ENCODE measurements around the gene CBLN3. TPM values are rescaled to one million over a fixed set of nuclear protein-coding genes. Genes with fewer than 3 reads are reported as not detected.
A peak's percentile ranks its signal among the peaks of the same experiment; 100 is the strongest.

CBLN3 gene
- total RNA-seq, 1 donor from 2014 or later, result 1.9 TPM

- peak; percentile 63 for DNase-seq (ENCODE audit: low spot score, unreplicated experiment)
- TF ChIP-seq, protein P1, sequence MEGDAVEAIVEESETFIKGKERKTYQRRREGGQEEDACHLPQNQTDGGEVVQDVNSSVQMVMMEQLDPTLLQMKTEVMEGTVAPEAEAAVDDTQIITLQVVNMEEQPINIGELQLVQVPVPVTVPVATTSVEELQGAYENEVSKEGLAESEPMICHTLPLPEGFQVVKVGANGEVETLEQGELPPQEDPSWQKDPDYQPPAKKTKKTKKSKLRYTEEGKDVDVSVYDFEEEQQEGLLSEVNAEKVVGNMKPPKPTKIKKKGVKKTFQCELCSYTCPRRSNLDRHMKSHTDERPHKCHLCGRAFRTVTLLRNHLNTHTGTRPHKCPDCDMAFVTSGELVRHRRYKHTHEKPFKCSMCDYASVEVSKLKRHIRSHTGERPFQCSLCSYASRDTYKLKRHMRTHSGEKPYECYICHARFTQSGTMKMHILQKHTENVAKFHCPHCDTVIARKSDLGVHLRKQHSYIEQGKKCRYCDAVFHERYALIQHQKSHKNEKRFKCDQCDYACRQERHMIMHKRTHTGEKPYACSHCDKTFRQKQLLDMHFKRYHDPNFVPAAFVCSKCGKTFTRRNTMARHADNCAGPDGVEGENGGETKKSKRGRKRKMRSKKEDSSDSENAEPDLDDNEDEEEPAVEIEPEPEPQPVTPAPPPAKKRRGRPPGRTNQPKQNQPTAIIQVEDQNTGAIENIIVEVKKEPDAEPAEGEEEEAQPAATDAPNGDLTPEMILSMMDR (IDR thresholded peaks at IDR 0.05; ENCODE audit: unreplicated experiment), result no peak
- H3K4me1 Mint-ChIP-seq (ENCODE audit: low read depth), result peaks cover 29% of the 10 kb centered on the region
- peak overlapping the region; percentile 93 for H3K27ac Mint-ChIP-seq
- no peaks in the 10 kb centered on the region for H3K9me3 Mint-ChIP-seq (ENCODE audit: low read depth)
- H3K27me3 Mint-ChIP-seq, result no peaks in the 10 kb centered on the region
- peak overlapping the region; percentile 83 for H3K4me3 Mint-ChIP-seq (ENCODE audit: low read depth)
- peaks cover 7% of the 10 kb centered on the region for H3K36me3 Mint-ChIP-seq (ENCODE audit: insufficient read depth)
These were observed 744 bp upstream of the CBLN3 start for GRCh38 chr14:24430143-24430681.

DNA sequence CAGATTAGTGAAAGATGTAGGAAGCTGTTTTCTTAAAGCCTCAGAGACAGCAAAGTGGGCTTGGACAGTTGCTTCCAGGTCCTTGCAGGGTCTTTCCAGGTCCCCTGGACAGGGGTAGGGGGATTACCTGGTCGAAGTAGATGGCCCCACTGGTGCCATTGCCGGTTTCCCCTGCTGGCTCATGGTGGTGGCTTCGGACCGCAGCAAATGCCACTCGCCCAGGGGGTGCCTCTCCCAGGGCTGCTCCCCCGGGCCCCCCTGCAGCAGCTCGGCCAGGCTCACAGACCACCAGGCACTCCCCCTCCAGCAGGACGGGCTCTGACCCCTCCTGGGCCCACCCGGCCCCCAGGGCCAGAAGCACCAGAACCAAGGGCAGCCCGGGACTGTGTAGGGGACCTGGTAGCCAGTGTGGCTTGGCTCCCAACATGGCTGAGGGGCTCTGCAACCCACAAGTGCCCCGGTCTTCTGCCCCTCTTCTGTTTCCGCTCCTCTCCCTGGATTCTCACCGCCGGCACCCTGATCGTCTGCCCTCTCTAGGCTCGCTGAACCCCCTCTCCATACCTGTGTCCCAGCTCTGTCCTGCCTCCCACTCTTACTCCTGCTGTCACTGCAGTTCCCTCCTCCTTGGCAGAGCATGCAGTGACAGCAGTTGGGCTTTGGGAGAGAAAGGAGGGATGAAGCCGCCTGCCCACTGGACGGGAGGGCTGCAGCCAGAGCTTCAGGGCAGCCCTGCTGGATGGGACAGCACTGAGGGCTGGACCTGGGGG, 657 bp downstream of the CBLN3 start:
- Mint-ChIP-seq H3K4me1 (ENCODE audit: low read depth) (peaks cover 22% of the 10 kb centered on the region), H3K27ac (no peak overlapping the region), H3K4me3 (ENCODE audit: low read depth) (peak overlapping the region; percentile 73), H3K36me3 (ENCODE audit: insufficient read depth) (peaks cover 7% of the 10 kb centered on the region), H3K9me3 (ENCODE audit: low read depth) (no peaks in the 10 kb centered on the region), H3K27me3 (no peaks in the 10 kb centered on the region)
- TF ChIP-seq, protein P1 (IDR thresholded peaks at IDR 0.05; ENCODE audit: unreplicated experiment), result no peak
- DNase-seq (ENCODE audit: low spot score, unreplicated experiment), result no peak

DNA sequence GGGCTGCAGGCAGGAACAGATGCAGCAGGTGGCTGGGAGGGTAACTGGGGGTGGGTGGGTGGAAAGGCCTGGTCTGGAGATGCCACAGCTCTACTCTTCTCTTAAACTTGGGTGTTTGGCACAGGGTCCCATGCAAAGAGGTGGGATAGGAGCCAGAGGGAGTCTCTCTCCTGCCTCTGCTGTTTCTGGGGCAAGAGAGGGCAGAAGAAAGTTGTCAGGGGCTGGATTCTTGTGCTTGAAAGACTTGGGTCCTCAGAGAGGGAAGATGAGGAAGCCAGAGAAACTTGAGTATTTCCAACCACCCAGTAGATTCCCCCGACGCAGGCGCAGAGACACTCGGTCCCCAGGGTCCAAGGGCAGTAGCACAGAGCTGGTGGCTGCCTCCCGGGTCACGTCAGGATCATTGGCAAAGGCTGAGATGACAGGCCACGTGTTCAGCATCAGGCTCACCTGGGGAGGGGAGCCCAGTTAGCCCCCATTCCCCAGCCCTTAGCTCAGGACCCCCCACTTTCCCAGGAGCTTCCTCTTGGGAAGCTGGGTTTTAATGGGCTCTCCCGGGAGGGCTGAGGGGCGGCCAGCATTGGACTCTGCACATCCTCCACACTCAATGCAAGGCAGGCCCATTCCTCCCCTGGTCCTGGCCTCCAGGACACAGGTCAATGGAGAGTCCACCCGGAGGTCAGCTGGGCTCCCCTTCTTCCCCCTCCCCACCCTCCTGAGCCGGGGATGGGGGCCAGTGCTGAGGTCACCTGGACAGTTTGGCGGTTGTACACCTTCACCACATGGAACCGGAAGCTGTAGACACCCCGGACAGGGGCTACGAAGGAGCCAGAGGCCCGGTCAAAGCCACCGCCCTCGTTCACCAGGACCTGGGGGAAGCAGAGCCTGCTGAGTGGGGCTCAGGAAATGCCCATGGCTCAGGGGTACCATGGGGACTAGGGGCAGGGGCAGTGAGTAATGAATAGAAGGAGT, 1.6 kb downstream of the CBLN3 start:
- H3K27ac Mint-ChIP-seq, result peak overlapping the region; percentile 73
- no peaks in the 10 kb centered on the region for H3K9me3 Mint-ChIP-seq (ENCODE audit: low read depth)
- TF ChIP-seq, protein P1 (IDR thresholded peaks at IDR 0.05; ENCODE audit: unreplicated experiment), result no peak
- no peak for DNase-seq (ENCODE audit: low spot score, unreplicated experiment)
- H3K4me1 Mint-ChIP-seq (ENCODE audit: low read depth), result peaks cover 19% of the 10 kb centered on the region
- H3K4me3 Mint-ChIP-seq (ENCODE audit: low read depth), result peak overlapping the region; percentile 46
- peaks cover 2% of the 10 kb centered on the region for H3K36me3 Mint-ChIP-seq (ENCODE audit: insufficient read depth)
- no peaks in the 10 kb centered on the region for H3K27me3 Mint-ChIP-seq

DNA sequence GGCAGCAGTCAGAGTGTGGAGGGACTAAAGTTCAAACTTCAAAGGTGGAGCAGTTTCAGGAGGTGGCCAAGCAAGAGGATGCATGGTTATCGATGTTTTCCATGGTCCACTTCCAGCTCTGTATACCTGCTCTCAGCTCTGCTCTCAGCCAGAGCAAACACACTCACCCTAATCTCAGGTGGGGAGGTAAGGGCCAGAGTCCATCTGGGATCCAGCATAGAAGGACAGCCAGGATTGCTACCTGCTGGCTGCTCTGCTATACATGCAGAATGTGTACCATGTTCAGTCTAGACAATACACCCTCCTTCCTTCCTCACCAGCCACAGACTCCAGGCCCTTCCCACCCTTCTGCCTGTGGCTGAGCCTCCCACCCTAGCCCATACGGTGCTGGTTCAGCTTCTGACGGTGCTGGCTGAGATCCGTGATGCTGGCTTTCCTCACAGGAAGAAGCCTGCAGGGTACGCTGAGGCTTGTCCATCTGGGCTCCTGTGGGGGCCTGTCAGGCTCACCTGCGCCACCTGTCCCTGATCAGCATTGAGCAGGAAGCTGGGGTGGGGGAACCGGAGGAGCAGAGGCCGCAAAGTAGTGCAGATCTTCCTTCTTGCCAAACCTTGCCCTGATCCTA, 2.4 kb downstream of the CBLN3 start:
- peaks cover 18% of the 10 kb centered on the region for H3K4me1 Mint-ChIP-seq (ENCODE audit: low read depth)
- peak overlapping the region; percentile 9 for H3K4me3 Mint-ChIP-seq (ENCODE audit: low read depth)
- peak overlapping the region; percentile 93 for H3K27ac Mint-ChIP-seq
- TF ChIP-seq, protein P1 (IDR thresholded peaks at IDR 0.05; ENCODE audit: unreplicated experiment), result no peak
- no peaks in the 10 kb centered on the region for H3K27me3 Mint-ChIP-seq
- no peaks in the 10 kb centered on the region for H3K9me3 Mint-ChIP-seq (ENCODE audit: low read depth)
- DNase-seq (ENCODE audit: low spot score, unreplicated experiment), result no peak
- H3K36me3 Mint-ChIP-seq (ENCODE audit: insufficient read depth), result peaks cover 2% of the 10 kb centered on the region
